Esophagus squamous epithelium (tissue), 4 donors: ENCODE measurements around the gene GYS1.

Source experiments
- CTCF ChIP-seq, 6 experiments: fragments of 450-650 bp in 4 of 6; fragments of 200-600 bp in 2 of 6; sonication (generic) in 2 of 6; IDR thresholded peaks; one replicate each; pipeline ENCODE4 v1.5.1; 2016 to 2019; ENCODE audit warnings: antibody characterized with exemption in 6 of 6, mild to moderate bottlenecking in 4 of 6, moderate library complexity in 4 of 6
- POLR2A ChIP-seq, 4 donors: fragments of 450-650 bp; IDR thresholded peaks; one replicate each; pipeline ENCODE4 v1.6.1; 2017; ENCODE audit warnings: antibody characterized with exemption in 4 of 4, mild to moderate bottlenecking in 4 of 4, moderate library complexity in 3 of 4

- no peak for TF ChIP-seq CTCF (IDR thresholded peaks at IDR 0.05)
- TF ChIP-seq POLR2A (IDR thresholded peaks at IDR 0.05) = no peak
These were observed 23.1 kb upstream of the GYS1 start for GRCh38 chr19:49016067-49016839.
